ENCODE data around the gene CASZ1.

- TF ChIP-seq, protein P1, sequence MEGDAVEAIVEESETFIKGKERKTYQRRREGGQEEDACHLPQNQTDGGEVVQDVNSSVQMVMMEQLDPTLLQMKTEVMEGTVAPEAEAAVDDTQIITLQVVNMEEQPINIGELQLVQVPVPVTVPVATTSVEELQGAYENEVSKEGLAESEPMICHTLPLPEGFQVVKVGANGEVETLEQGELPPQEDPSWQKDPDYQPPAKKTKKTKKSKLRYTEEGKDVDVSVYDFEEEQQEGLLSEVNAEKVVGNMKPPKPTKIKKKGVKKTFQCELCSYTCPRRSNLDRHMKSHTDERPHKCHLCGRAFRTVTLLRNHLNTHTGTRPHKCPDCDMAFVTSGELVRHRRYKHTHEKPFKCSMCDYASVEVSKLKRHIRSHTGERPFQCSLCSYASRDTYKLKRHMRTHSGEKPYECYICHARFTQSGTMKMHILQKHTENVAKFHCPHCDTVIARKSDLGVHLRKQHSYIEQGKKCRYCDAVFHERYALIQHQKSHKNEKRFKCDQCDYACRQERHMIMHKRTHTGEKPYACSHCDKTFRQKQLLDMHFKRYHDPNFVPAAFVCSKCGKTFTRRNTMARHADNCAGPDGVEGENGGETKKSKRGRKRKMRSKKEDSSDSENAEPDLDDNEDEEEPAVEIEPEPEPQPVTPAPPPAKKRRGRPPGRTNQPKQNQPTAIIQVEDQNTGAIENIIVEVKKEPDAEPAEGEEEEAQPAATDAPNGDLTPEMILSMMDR (IDR thresholded peaks at IDR 0.05) = no peak
- TF ChIP-seq ZFX (IDR thresholded peaks at IDR 0.05; ENCODE audit: borderline replicate concordance) = no peak
Observed at GRCh38 chr1:10684221-10684620, 112.2 kb downstream of the CASZ1 start.
